OCI-LY1 (cell line): ENCODE data around the gene STAC.

Experiments
- EZH2 ChIP-seq: fragments of 200-600 bp; sonication (generic), shearing (Covaris generic); IDR thresholded peaks from 2 replicates; pipeline ENCODE4 v1.8.0; 2017; ENCODE audit warnings: borderline replicate concordance, mixed run types, mild to moderate bottlenecking, antibody characterized with exemption, low read length, moderate library complexity, mixed read lengths
- TF ChIP-seq, protein P1 (sequence below): fragments of 200-600 bp; sonication (generic), shearing (Covaris generic); IDR thresholded peaks from 2 replicates; pipeline ENCODE4 v1.5.1; 2017; ENCODE audit warnings: mild to moderate bottlenecking, antibody characterized with exemption, low read length, moderate library complexity, mixed read lengths

DNA sequence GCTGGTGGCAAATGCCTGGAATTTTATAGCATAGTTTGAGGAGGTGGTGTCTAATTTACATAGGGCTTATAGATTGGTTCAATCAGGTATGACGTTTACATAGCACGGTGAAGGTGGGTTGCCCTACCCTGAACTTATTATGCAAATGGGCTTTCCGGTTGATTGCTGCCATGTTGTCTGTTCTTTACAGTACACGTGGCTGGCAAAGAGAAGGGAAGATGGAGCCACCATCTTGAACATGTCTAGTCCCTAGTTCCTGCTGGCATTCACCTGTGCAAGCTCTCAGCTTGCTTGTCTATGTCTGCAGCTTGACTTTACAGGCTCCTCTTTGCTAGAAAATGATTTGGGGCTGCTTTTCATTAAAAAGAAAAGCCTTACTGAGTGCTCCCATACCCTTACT, 14.0 kb upstream of the STAC start:
- TF ChIP-seq, protein P1, sequence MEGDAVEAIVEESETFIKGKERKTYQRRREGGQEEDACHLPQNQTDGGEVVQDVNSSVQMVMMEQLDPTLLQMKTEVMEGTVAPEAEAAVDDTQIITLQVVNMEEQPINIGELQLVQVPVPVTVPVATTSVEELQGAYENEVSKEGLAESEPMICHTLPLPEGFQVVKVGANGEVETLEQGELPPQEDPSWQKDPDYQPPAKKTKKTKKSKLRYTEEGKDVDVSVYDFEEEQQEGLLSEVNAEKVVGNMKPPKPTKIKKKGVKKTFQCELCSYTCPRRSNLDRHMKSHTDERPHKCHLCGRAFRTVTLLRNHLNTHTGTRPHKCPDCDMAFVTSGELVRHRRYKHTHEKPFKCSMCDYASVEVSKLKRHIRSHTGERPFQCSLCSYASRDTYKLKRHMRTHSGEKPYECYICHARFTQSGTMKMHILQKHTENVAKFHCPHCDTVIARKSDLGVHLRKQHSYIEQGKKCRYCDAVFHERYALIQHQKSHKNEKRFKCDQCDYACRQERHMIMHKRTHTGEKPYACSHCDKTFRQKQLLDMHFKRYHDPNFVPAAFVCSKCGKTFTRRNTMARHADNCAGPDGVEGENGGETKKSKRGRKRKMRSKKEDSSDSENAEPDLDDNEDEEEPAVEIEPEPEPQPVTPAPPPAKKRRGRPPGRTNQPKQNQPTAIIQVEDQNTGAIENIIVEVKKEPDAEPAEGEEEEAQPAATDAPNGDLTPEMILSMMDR: no peak
- no peak for TF ChIP-seq EZH2
